IMR-90 (cell line): Measurements from ENCODE around the gene NHSL2. TPM values are rescaled to one million over a fixed set of nuclear protein-coding genes. Genes with fewer than 3 reads are reported as not detected.

ENCODE experiments used
- ATAC-seq: fragments of 200-7000 bp; cut with Tn5 transposase; 2 replicates; pipeline ENCODE4 v1.9.1; 2020; ENCODE audit warnings: low read depth, mild to moderate bottlenecking, moderate library complexity
- BruUV-seq: library from RNA; stranded (reverse); fragments of 400-500 nt; replicated peaks from 2 replicates; lab custom pipeline; 2021; lab: Mats Ljungman, UMichigan
- CTCF ChIA-PET: fragments of 300-600 bp; formaldehyde crosslinking; extraction: SDS; loops from one replicate; lab custom pipeline; 2021; ENCODE audit warnings: antibody characterized with exemption; lab: Yijun Ruan, JAX
- POLR2A ChIA-PET: fragments of 300-600 bp; sonication (Branson Sonifier 250); formaldehyde crosslinking; loops from one replicate; lab custom pipeline; 2022; ENCODE audit warnings: antibody characterized with exemption; ENCODE audit not compliant: unreplicated experiment; lab: Charles Lee
- DNase-seq: peaks from one replicate; pipeline ENCODE4 v3.0.0; 2013
- H2AFZ ChIP-seq: replicated peaks from 2 replicates; pipeline ENCODE3; 2013; ENCODE audit warnings: low read length, mild to moderate bottlenecking; ENCODE audit not compliant: poor library complexity
- H2AK5ac ChIP-seq: 2 replicates; pipeline ENCODE4 v1.6.1; 2013; ENCODE audit warnings: low read depth, low read length, inconsistent platforms
- H2AK9ac ChIP-seq: replicated peaks from 2 replicates; pipeline ENCODE3; 2013; ENCODE audit warnings: mild to moderate bottlenecking, low read depth, low read length, moderate library complexity; ENCODE audit not compliant: poor library complexity
- H2BK120ac ChIP-seq: 2 replicates; pipeline ENCODE4 v1.6.1; 2013; ENCODE audit warnings: low read depth, low read length, inconsistent platforms
- H2BK15ac ChIP-seq: 3 replicates; pipeline ENCODE4 v1.6.1; 2013; ENCODE audit warnings: low read depth, low read length, inconsistent platforms
- H2BK20ac ChIP-seq: 2 replicates; pipeline ENCODE4 v1.6.1; 2013; ENCODE audit warnings: low read depth, mild to moderate bottlenecking, inconsistent platforms, low read length, moderate library complexity
- H2BK5ac ChIP-seq: 2 replicates; pipeline ENCODE4 v1.6.1; 2013; ENCODE audit warnings: mild to moderate bottlenecking, low read depth, low read length, inconsistent platforms; ENCODE audit not compliant: poor library complexity, severe bottlenecking
- H3K14ac ChIP-seq: replicated peaks from 2 replicates; pipeline ENCODE4 v1.6.1; 2013; ENCODE audit warnings: low read depth, low read length, inconsistent platforms
- H3K18ac ChIP-seq: 2 replicates; pipeline ENCODE4 v1.6.1; 2013; ENCODE audit warnings: low read depth, low read length, control low read depth
- H3K23ac ChIP-seq: 2 replicates; pipeline ENCODE4 v1.6.1; 2013; ENCODE audit warnings: low read depth, low read length, inconsistent platforms
- H3K27ac ChIP-seq: 2 replicates; pipeline ENCODE4 v1.5.1; 2013; ENCODE audit warnings: mild to moderate bottlenecking, control low read depth, low read length; ENCODE audit not compliant: insufficient read depth
- H3K27me3 ChIP-seq: 2 replicates; pipeline ENCODE4 v1.6.1; 2013; ENCODE audit warnings: low read length; ENCODE audit not compliant: control insufficient read depth, insufficient read depth
- H3K36me3 ChIP-seq: 2 replicates; pipeline ENCODE4 v1.6.1; 2013; ENCODE audit warnings: low read length, mixed read lengths; ENCODE audit not compliant: control insufficient read depth, insufficient read depth
- H3K4ac ChIP-seq: 2 replicates; pipeline ENCODE4 v1.6.1; 2013; ENCODE audit warnings: low read depth, low read length, inconsistent platforms
- H3K4me1 ChIP-seq: 2 replicates; pipeline ENCODE4 v1.6.1; 2013; ENCODE audit warnings: low read length, mixed read lengths; ENCODE audit not compliant: control insufficient read depth, insufficient read depth
- H3K4me2 ChIP-seq: 2 replicates; pipeline ENCODE4 v1.6.1; 2013; ENCODE audit warnings: low read depth, mild to moderate bottlenecking, control low read depth, low read length, moderate library complexity
- H3K4me3 ChIP-seq: 2 replicates; pipeline ENCODE4 v1.5.1; 2013; ENCODE audit warnings: low read depth, mild to moderate bottlenecking, control low read depth, low read length, moderate library complexity; ENCODE audit not compliant: insufficient read depth
- H3K56ac ChIP-seq: 2 replicates; pipeline ENCODE4 v1.6.1; 2013; ENCODE audit warnings: low read length, inconsistent platforms; ENCODE audit not compliant: insufficient read depth; ENCODE audit errors: extremely low read depth
- H3K79me1 ChIP-seq, 2 experiments: 2 replicates each; pipeline ENCODE4 v1.6.1; 2013; ENCODE audit warnings: low read length in 2 of 2, inconsistent platforms in 1 of 2, low read depth in 1 of 2
- H3K9ac ChIP-seq: 2 replicates; pipeline ENCODE4 v1.6.1; 2013; ENCODE audit warnings: low read depth, low read length, control low read depth
- H3K9me1 ChIP-seq: 2 replicates; pipeline ENCODE4 v1.6.1; 2013; ENCODE audit warnings: low read length, inconsistent platforms; ENCODE audit not compliant: insufficient read depth
- H3K9me3 ChIP-seq: 2 replicates; pipeline ENCODE4 v1.6.1; 2013; ENCODE audit warnings: low read length; ENCODE audit not compliant: control insufficient read depth, insufficient read depth
- H4K20me1 ChIP-seq: 2 replicates; pipeline ENCODE4 v1.6.1; 2013; ENCODE audit warnings: low read length, inconsistent platforms; ENCODE audit not compliant: insufficient read depth
- H4K5ac ChIP-seq: 2 replicates; pipeline ENCODE4 v1.6.1; 2013; ENCODE audit warnings: mild to moderate bottlenecking, low read depth, low read length, control low read depth
- H4K8ac ChIP-seq, 2 experiments: 2 replicates each; pipeline ENCODE4 v1.6.1; 2013; ENCODE audit warnings: low read depth in 2 of 2, low read length in 2 of 2, control low read depth in 1 of 2, inconsistent platforms in 1 of 2
- H4K91ac ChIP-seq: 2 replicates; pipeline ENCODE4 v1.6.1; 2013; ENCODE audit warnings: low read depth, low read length, inconsistent platforms; ENCODE audit not compliant: insufficient read depth
- CHD1 ChIP-seq: IDR thresholded peaks from 2 replicates; pipeline ENCODE4 v1.6.1; 2012; ENCODE audit warnings: low read depth, low read length, improper control_type of control experiment
- FOS ChIP-seq: fragments of 150-350 bp; IDR thresholded peaks from 2 replicates; pipeline ENCODE4 v1.6.1; 2016; ENCODE audit warnings: low read depth, low read length
- MAFK ChIP-seq: IDR thresholded peaks from 2 replicates; pipeline ENCODE4 v1.6.1; 2012; ENCODE audit warnings: low read depth, low read length, improper control_type of control experiment
- MXI1 ChIP-seq: IDR thresholded peaks from 2 replicates; pipeline ENCODE4 v1.6.1; 2012; ENCODE audit warnings: low read depth, mild to moderate bottlenecking, low read length, moderate library complexity, borderline replicate concordance
- NFE2L2 ChIP-seq: fragments of 150-350 bp; IDR thresholded peaks from 2 replicates; pipeline ENCODE4 v1.6.1; 2016; ENCODE audit warnings: low read depth, mild to moderate bottlenecking, low read length
- POLR2A ChIP-seq: IDR thresholded peaks from 2 replicates; pipeline ENCODE4 v1.6.1; 2012; ENCODE audit warnings: mild to moderate bottlenecking, low read depth, low read length
- RAD21 ChIP-seq: IDR thresholded peaks from 2 replicates; pipeline ENCODE4 v1.6.1; 2012; ENCODE audit warnings: low read length, improper control_type of control experiment
- RCOR1 ChIP-seq: IDR thresholded peaks from 2 replicates; pipeline ENCODE4 v1.6.1; 2012; ENCODE audit warnings: mild to moderate bottlenecking, low read length, improper control_type of control experiment; ENCODE audit not compliant: insufficient replicate concordance
- RFX5 ChIP-seq: IDR thresholded peaks from 2 replicates; pipeline ENCODE4 v1.8.0; 2012; ENCODE audit warnings: low read depth, mild to moderate bottlenecking, low read length, moderate library complexity
- SMC3 ChIP-seq: fragments of 150-350 bp; IDR thresholded peaks from 2 replicates; pipeline ENCODE4 v1.6.1; 2016; ENCODE audit warnings: low read depth, mild to moderate bottlenecking, antibody characterized with exemption, low read length, moderate library complexity
- WGBS, 2 experiments: methylation state at CpG; one replicate each; pipeline versions ENCODE4 v1.1.5 to v1.1.7; 2013; ENCODE audit warnings: missing lambda C conversion rate in 2 of 2; ENCODE audit not compliant: insufficient read length in 1 of 2; ENCODE audit errors: extremely low coverage in 2 of 2; 5-methylcytosine and 5-hydroxymethylcytosine counted together
- dilution Hi-C: fragments of 300-500 bp; cut with HindIII; formaldehyde crosslinking; loops from one replicate; pipeline ENCODE4 v1.14.3; 2018; ENCODE audit warnings: low sequenced_read_pairs; ENCODE audit not compliant: unreplicated experiment
- in situ Hi-C: fragments of 300-500 bp; cut with MboI; formaldehyde crosslinking; loops from 3 replicates; pipeline ENCODE4 v1.14.3; 2019; ENCODE audit warnings: low sequenced_read_pairs, inconsistent platforms, mixed read lengths
- intact Hi-C: fragments of 100-400 bp; cut with micrococcal nuclease; formaldehyde crosslinking; loops from 2 replicates; pipeline ENCODE4 v1.10.0; 2022
- polyA plus RNA-seq, 3 experiments: library from polyadenylated mRNA; depleted of rRNA; stranded (reverse); fragments of >200 nt; gene quantifications; 2 replicates each; pipeline ENCODE4 v1.2.3, GENCODE V29; 2012; ENCODE audit warnings: low replicate concordance in 1 of 3
- total RNA-seq: library from RNA; depleted of rRNA; stranded (reverse); fragments of >200 nt; gene quantifications from 2 replicates; pipeline ENCODE4 v1.2.3, GENCODE V29; 2012
- TF ChIP-seq, protein P1 (sequence below): fragments of 150-350 bp; IDR thresholded peaks from 2 replicates; pipeline ENCODE4 v1.6.1; 2016; ENCODE audit warnings: low read depth, mild to moderate bottlenecking, low read length, moderate library complexity, borderline replicate concordance
- TF ChIP-seq, protein P2 (sequence below): conservative IDR thresholded peaks from 2 replicates; pipeline ENCODE4 v1.5.1; 2012; ENCODE audit warnings: mild to moderate bottlenecking, low read depth, low read length, improper control_type of control experiment

The NHSL2 gene
- total and polyA plus RNA-seq, 2 of the 4 experiments (the other 2 are of a cell fraction): 0.72 to 0.75 TPM

DNA sequence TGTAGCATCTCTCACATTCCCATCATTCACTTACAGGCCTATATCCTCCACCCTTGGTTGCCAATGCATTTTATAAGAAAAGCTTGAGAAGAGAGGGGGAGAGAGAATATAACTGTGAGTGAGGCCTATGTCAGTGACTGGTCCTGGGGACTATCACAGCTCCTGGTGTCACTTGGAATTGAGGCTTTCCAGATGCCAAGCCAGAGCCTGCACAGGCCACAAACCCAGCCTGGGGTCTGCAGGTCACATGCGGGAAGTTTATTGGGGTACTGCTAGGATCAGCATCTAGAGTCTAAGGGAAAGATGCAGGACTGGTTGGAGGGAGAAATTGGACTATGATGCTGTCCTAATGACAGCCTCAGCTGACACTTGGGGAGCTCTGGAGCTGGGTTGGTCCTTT, 173.5 kb downstream of the NHSL2 start:
- H2BK5ac ChIP-seq: no peak overlapping the region
- H3K9me1 ChIP-seq: no peaks in the 10 kb centered on the region
- no peaks in the 10 kb centered on the region; the same call in 1 of the 2 replicates for H3K9me3 ChIP-seq
- ChIA-PET CTCF (no interaction called here), POLR2A (no interaction called here)
- no peak overlapping the region for H2BK15ac ChIP-seq
- DNase-seq (no peak), ATAC-seq (no peak)
- no TSS peak for BruUV-seq
- H4K5ac ChIP-seq: no peak overlapping the region
- H3K4me3 ChIP-seq: no peak overlapping the region
- no peak overlapping the region for H3K14ac ChIP-seq
- dilution Hi-C loops: no loop called here
- no peak overlapping the region for H4K8ac ChIP-seq
- TF ChIP-seq FOS (no peak), POLR2A (no peak), MXI1 (no peak), RCOR1 (no peak), CHD1 (no peak), RAD21 (no peak), SMC3 (no peak), RFX5 (no peak), MAFK (no peak), NFE2L2 (no peak)
- TF ChIP-seq, protein P1, sequence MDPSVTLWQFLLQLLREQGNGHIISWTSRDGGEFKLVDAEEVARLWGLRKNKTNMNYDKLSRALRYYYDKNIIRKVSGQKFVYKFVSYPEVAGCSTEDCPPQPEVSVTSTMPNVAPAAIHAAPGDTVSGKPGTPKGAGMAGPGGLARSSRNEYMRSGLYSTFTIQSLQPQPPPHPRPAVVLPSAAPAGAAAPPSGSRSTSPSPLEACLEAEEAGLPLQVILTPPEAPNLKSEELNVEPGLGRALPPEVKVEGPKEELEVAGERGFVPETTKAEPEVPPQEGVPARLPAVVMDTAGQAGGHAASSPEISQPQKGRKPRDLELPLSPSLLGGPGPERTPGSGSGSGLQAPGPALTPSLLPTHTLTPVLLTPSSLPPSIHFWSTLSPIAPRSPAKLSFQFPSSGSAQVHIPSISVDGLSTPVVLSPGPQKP: no peak
- TF ChIP-seq, protein P2, sequence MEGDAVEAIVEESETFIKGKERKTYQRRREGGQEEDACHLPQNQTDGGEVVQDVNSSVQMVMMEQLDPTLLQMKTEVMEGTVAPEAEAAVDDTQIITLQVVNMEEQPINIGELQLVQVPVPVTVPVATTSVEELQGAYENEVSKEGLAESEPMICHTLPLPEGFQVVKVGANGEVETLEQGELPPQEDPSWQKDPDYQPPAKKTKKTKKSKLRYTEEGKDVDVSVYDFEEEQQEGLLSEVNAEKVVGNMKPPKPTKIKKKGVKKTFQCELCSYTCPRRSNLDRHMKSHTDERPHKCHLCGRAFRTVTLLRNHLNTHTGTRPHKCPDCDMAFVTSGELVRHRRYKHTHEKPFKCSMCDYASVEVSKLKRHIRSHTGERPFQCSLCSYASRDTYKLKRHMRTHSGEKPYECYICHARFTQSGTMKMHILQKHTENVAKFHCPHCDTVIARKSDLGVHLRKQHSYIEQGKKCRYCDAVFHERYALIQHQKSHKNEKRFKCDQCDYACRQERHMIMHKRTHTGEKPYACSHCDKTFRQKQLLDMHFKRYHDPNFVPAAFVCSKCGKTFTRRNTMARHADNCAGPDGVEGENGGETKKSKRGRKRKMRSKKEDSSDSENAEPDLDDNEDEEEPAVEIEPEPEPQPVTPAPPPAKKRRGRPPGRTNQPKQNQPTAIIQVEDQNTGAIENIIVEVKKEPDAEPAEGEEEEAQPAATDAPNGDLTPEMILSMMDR: no peak
- no peaks in the 10 kb centered on the region for H3K36me3 ChIP-seq
- no peak overlapping the region for H3K9ac ChIP-seq
- no peak overlapping the region for H4K91ac ChIP-seq
- no peak overlapping the region for H2AFZ ChIP-seq
- H3K4ac ChIP-seq: no peak overlapping the region
- intact Hi-C loops: no loop called here
- H3K27ac ChIP-seq: no peak overlapping the region
- no peak overlapping the region for H3K23ac ChIP-seq
- H2BK120ac ChIP-seq: no peak overlapping the region
- peaks cover 48% of the 10 kb centered on the region for H3K27me3 ChIP-seq
- no peak overlapping the region for H3K4me2 ChIP-seq
- H2AK9ac ChIP-seq: no peak overlapping the region
- WGBS, 2 experiments: no CpG with 5 or more reads among the region's 1 CpG
- H3K18ac ChIP-seq: no peak overlapping the region
- H3K79me1 ChIP-seq: no peaks in the 10 kb centered on the region
- no peaks in the 10 kb centered on the region for H3K4me1 ChIP-seq
- H4K20me1 ChIP-seq: no peaks in the 10 kb centered on the region
- in situ Hi-C loops: no loop called here
- H2BK20ac ChIP-seq: no peak overlapping the region
- no peak overlapping the region for H2AK5ac ChIP-seq
- no peak overlapping the region for H3K56ac ChIP-seq
